NCI-H1436 treated with DMSO at 0.1 percent for 48 hours (cell line): ENCODE data around the gene JAM2.
"Not testable (repeated sequence)": the region's sequence is repeated elsewhere in the genome, so short reads cannot be mapped to it uniquely, and the experiment has no call there.

Experiments
- DNase-seq: peaks from one replicate; lab custom pipeline; 2025; lab: John Stamatoyannopoulos, UW

JAM2 gene, protein sequence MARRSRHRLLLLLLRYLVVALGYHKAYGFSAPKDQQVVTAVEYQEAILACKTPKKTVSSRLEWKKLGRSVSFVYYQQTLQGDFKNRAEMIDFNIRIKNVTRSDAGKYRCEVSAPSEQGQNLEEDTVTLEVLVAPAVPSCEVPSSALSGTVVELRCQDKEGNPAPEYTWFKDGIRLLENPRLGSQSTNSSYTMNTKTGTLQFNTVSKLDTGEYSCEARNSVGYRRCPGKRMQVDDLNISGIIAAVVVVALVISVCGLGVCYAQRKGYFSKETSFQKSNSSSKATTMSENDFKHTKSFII

DNA sequence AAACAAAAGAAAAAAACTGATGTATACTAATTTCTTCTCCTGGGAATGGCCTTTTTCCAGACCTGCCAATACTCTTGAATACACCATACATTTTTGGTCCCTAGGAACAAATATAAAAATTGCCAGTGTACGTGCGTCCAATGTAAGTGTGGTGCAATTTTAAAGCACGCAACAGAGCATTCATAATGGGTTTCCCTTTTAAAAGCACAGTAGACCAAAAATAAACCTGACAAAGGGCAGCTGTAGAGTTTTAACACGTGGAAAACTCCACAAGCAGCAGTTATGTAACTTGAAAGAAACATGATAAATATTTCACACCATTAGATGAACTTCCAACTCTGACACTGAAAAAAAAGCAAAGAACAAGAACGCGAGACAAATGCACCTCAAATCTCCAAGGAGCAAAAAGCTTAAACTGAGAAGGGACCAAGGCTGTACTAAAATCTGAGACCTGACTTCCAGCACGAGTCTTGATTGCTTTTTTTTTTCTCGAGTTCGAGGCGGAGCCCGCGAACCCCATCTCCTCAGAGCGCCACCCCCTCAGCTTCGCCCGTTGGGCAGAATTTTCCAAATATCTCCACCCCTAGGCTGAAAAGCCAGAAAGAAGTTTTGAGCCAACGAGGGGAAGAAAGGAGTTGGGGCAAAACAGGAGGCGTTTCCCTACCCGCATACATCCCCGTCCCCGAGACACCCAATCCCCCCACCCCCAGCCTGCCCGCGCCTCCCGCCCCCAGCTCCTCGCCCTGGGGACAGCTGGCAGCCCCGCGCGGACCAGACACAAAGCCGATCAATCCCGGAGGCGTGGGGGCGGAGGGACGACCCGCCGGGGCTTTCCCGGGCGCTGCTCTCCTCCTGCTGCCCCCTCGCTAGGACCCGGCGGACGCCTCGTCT, at the start of gene JAM2:
TSS of gene JAM2 (plus strand) at position 599 of the 891 bp plus-strand sequence. CDS start 564 bp downstream, outside the sequence.
- no peak for DNase-seq

DNA sequence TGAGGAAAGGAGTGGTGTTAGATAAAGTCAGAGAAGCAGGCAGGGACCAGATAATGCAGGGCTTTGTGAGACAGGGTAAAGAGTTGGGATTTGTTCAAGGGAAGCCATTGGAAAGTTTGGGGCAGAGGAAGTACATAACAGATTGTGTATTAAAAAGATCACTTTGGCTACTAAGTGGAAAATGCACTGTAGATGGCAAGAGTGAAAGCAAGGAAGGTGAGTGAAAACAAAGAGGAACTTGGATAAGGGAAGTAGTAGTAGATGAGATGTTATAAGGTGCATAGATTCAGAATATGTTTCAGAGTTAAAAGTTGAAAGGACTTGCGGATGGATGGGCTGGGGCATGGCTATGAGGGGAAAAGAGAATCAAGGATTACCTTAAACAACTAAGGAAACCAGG, 49.2 kb upstream of the JAM2 start:
- no peak for DNase-seq

DNA sequence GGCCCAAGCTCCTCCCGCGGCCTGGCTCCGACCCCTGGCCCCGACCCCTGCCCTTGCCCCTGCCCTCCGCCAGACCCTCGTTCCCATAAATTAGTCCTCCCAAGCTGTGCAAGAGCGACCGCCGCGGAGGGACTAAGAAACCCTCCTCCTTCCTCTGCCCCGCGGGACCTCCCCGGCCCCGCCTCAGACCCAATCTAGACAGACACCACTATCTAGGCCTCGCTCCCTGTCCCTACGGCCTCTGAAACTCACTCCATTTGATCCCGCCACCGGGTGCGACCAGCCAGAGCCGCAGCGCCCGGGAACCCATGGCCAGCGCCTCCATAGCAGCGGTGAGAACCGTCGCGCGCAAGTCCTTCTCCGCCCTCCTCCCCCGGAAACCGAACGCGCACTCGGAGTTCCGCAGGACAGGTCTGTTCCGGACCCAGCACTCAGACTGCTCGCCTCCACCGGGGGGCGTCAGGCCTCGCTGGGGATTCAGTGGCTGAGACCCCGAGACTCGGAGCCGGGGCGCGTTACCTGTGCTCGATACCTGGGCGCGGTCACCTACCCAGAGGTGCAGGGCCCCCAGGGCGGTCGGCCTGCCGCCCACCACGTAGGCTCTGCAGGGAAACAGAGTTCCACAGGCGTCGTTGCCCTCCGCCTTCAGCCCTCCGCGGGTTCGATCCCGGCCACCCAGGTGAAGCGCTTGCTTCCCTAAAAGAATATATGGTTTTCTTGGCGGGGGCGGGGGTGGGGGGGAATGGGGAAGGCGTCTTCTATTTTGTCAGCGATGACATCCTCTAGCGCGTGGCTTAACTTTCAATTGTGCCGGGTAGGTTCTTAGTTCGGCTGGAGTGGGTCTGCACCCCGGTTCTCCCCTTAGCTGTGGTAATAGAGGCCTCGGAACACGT, 31.7 kb upstream of the JAM2 start, which contains the start of gene MRPL39:
TSS of gene MRPL39 (minus strand) at position 331 of the 893 bp plus-strand sequence. CDS start at position 325, 6 bp downstream.
- DNase-seq = peak; percentile 40

DNA sequence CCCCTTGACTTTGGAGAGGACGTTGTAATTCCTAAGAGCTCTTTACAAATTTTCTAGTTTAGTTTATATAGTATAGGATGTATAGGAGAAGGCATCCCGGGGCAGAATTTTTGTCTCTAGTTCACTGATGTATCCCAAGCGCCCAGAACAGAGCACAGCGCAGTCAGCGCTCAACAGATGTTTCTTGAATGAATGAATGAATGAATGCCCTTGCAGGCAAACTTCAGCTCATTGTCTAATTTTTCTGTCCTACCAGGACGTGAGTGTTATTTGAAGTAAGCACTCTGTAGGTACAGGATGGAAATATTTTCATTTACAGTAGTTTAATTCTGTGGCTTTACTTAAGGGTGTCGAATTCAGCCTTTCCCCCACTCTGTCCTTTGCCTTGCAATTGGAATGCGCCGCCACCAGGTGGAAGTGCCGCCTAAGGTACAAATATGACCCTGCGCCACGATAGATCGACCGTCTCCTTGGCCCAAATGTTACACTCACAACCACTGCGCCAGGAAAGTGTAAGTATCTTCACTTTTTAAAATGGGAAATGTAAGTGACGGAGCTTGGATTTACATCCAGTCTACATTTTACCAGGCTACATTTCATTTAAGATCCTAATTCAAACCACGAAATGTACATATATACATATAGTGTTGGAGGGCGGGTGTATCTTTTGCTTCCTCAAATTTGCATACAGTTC, 30.9 kb upstream of the JAM2 start:
- DNase-seq = peak; percentile 8

DNA sequence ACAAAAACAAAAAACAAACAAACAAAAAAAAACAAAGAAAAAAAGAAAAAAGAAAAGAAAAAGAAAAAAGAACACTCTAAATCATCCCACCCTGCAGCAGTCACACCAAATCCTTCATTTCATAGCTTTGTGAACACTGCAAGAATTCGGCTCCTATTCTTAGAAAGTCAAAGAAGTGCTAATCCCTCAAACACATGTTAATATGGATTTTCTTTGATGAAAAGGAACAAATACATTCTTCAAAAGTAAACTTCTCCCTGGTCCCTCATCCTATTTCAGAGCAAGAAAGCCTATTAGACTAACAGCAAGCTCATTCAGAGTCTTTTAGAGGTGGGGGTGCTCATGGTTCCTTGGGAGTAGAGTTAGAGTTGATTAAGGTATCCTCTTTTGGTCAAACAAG, 24.6 kb upstream of the JAM2 start:
- no peak for DNase-seq

DNA sequence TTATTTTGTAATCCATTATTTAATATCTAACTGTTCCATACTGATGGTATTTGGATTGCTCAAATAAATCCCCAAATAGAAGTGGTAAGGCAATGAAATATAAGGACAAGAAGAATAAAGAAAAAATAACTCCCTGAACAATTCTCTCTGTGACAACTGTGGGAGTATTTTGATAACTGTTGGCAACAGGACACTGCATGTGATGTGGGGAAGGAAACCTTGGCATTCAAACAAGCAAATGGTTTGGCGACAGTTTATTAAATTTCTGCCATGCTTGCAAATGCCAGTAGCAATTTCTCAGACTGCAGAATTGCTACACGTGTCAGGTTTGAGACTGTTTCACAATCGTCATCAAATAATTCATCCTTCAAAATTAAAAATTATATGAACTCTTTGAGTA, 23.2 kb upstream of the JAM2 start:
- DNase-seq = no peak

DNA sequence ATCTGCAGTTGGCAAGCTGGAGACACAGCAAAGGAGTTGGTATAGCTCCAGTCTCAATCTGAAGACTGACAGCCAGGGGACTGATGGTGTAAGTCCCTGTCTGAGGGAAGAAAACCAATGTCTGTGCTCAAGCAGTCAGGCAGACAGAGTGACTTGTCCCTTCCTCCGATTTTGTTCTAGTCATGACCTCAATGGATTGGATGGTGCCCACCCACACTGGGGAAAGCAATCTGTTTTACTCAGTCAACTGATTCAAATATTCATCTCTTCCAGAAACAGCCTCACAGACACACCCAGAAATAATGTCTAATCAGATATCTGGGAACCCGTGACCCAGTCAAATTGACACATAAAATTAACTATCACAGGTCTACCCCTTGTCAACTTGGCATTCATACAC, 19.9 kb upstream of the JAM2 start:
- DNase-seq = no peak

DNA sequence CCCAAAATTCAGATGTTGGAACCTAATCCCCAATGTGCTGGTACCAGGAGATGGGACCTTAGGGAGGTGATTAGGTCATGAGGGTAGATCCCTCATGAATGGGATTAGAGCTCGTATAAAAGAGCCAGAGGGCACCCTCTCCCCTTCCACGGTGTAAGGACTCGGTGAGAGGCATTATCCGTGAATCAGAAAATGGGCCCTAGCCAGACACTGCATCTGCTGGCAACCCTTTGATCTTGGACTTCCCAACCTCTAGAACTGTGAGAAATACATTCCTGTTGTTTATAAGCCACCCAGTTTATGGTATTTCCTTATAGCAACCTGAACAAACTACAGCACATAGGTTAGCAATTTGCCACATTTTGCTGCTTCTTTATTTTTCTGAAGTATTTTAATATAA, 14.5 kb upstream of the JAM2 start:
- no peak for DNase-seq

DNA sequence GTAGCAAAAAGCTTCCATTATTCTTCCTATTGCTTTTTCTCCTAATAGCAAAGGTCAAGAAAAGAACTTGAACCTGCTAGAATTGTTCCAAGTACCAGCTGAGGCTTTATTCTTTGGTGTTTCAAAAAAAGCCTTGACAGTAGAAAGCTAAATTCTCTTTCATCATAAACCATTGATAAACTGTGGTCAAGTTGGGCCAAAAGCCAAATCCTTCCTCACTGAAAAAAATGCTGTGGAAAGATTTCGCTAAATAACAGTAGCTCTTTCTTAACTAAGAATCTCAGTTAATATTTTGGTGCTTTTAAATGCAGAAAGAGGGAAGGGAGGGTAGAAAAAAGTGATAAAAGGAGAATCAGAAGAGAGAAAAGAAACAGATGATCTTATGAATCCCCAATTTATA, 14.0 kb upstream of the JAM2 start:
- no peak for DNase-seq

DNA sequence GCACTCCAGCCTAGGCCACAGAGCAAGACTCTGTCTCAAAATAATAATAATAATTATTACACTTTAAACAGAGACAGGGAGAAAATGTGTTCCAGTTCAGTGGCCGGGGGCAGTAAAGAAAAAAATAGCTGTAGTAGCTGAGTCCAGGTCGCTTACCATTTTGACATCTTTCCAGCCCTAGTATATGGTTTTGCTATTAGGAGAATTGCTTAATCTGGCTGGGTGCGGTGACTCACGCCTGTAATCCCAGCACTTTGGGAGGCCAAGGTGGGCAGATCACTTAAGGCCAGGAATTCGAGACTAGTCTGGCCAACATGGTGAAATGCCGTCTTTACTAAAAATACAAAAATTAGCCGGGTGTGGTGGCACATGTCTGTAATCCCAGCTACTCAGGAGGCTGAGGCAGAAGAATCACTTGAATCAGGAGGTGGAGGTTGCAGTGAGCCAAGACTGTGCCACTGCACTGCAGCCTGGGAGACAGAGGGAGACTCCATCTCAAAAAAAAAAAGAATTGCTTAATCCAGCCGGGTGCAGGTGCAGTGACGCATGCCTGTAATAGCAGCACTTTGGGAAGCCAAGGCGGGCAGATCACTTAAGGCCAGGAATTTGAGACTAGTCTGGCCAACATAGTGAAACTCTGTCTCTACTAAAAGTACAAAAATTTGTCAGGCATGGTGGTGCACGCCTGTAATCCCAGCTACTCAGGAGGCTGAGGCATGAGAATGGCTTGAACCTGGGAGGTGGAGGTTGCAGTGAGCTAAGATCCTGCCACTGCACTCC, 13.1 kb upstream of the JAM2 start:
- not testable (repeated sequence) for DNase-seq

DNA sequence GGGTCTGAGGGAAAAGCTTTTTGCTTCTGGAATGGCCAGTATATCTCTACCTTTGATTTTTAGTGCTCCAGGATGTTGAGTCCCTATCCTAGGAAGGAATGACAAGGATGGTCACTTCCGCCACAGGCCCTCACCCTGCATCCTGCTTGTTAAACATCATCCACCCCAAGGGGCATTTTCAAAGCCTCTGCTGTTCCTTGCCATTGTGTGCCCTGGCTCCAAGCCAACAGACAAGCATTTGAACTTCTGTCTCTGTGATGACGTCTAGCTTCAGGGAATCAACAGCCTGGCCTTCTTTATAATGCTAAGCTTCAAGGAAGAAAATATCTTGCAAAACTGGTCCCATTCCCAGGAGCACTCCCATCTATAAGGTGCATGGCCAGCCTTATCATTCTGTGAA, 12.3 kb upstream of the JAM2 start:
- no peak for DNase-seq

DNA sequence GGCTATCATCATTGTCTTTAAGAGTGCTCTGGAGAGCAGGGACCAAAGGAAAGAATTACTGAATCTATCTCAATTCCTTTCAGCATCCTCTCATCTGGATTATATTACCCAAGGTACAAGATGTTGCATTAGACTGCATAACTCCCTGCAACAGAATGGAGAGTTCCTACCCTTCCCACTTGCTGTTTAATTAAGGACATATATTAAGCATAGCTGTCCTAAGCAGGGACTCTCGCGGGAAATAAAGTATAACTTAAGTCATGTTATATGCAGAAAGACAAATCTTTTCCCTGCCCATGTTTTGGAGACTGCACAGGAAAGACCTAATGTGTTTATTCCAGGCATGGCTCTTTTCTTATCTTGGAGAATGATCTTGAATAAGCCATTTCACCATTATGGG, 6.8 kb upstream of the JAM2 start:
- DNase-seq = no peak

DNA sequence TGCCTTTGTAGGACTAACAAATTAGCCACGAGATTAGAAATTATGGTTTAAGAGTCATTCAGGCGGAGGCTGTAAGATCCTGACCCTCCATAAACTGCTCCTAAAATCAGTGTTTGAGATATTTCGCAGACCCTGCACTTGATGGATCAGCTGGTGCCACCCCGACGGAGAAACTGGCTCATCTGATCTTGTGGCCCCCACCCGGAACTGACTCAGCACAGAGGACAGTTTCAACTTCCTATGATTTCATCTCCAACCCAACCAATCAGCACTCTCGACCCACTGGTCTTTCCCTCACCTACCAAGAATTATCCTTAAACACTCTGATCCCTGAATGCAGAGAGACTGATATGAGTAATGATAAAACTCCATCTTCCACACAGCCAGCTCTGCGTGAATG, 3.7 kb upstream of the JAM2 start:
- DNase-seq = no peak

DNA sequence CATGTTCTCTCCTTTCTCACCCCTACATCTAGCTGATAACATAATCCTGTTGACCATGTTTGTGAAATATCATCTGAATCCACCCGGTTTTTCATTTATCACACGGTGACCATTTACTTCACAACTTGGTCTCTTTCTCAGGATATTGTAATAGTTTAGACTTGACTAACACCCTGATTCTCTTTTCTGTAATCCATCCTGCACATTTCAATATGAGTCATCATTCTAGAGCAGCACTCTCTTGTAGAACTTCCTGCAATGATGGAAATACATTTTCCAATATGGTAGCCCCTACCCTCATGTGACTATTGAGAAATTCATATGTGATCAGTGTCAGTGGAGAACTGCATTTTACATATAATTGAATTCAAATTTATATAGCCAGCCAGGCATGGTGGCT, 2.3 kb upstream of the JAM2 start:
- no peak for DNase-seq

DNA sequence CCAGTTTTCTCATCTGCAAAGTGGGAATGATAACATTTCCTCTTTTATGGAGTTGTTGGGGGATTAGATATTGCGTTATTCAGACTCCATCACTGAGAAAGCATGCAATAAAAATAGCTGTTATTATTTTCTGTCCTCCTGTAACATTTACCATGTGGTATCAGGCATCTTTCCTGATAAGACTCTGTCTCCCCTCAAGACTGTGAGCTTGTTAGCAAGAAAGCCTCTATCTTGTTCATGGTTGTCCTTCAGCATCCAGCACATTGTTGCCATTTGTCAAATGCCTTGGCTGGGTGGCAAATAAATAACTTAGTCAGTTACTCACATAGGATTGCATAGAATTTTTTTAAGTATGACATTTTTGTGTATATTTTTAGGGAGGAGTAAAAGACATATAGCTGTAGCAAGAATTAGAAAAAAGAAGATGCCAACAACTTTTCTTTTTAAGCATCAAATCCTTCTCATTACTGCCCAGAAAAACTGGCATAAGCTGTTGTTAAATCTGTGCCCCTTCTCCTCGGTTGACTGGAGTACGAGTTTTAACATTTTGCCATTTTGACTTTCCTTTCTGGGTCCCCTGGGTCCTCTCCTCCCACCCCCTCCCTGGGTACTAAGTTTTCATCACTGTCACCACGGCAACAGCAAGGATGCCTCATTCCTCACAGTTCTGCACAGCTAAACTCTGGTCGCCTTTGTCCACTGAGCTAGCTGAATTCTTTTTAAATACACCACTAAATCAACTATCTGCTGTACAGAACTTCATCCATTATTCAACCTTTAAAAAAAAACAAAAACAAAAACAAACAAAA, 1.0 kb upstream of the JAM2 start:
- no peak for DNase-seq

DNA sequence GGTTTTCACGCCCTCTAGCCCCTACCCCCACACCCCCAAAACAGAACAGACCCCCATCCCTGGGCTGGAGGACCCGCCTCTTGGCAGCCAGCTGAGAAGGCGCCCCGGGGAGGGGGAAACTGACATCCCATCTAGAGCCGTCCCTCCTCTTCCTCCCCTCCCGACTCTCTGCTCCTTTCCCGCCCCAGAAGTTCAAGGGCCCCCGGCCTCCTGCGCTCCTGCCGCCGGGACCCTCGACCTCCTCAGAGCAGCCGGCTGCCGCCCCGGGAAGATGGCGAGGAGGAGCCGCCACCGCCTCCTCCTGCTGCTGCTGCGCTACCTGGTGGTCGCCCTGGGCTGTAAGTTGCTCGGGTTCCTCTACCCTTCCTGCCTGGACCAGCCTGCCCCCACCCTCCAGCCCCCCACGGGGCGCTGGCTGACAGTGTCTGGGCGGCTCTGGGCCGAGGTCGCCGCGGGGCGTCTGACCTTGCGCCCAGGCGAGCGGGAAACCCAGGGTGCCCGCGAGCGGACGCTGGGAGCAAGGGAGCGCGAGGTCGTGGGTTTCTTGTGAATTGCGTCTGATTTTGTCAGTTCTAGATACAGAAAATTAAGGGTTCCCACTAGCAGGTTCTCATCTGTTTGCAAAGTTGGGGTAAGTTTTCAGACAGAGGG, 618 bp downstream of the JAM2 start:
- no peak for DNase-seq

DNA sequence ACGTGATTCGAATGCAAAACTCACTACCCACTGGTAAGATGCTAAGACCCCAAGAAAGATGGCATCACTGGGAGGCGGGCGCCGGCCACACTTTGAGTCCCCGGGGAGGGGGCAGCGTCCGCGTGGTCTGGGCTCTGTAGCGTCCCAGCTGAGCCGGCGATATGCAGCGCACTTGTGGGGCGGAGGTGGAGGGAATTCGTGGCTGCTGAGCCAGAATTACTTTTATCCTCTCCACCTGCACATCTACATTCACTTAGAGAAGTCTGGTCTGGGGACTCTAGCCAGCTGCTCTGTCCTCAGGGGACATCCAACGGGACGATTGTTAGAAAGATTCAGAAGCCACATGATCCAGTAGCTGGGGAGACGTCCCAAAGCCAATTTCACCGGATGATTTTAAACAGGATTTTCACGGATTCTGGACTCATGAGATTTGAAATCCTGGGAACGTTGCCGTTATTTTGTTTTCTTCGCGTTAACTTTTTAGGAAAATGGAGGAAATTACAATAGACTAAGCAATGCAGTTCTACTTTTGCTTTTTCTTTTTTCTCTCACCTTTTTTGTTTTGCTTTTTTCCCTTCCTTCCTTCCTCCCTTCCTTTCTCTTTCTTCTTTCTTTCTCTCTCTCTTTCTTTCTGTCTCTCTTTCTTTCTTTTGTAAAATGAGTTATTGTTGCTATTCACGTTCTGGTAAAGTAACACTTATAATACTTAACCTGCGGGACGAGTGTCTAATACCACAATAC, 1.3 kb downstream of the JAM2 start:
- DNase-seq = no peak

DNA sequence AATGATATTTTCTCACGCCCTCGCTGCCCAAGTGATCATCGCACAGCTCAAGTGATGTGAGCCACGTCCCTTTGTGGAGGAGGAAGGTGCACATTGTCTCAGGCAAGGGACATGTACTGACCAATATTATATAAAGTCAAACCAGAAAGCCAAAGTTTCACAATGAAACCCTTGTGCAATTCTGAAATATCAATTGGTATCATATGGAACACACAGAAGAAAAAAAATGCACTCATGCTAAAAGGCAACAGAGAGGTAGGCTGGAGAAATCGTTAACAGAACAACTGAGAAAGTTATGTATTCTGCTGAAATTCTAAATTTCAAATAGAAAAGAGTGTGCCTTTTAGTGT, 1.9 kb downstream of the JAM2 start:
- no peak for DNase-seq

DNA sequence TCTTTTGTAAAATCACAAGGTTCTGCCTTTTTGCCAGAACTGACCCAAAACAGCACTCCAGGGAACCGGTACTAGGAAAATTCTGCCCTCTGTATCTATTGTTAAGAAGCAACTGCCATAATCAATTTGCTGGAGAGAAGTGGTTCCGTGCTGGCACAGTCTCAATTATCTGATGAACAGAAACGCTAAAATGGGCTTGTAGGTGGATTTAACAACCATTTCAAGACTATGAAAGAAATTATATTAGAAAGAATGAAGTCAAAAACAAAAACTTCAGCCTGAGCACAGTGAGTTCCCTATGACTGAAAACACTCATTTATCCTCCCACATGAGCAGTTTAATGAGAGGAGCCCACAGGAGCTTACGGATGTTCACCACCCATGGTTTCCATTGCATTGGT, 4.4 kb downstream of the JAM2 start:
- DNase-seq = no peak
